ENCODE measurements around the gene SET.

The SET gene

DNA sequence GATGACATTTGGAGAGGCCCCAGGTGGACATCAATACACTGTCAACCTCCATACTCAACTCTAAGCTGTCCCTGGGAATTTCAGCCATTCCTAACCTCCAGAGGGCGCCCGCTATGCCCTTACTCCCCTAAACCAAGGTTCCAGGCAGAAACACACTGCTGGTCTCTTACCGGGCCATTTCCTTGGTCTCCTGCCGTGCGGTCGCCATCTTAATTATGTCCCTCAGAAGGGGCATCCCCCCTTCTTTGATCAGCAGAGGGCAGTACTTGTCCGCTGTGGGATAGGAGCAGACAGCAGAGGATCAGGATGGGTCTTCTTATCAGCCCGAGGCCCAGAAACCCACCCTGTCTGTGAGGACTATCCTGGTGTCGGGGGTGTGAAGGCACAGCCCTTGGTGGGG is 44.2 kb downstream of the SET start:
- no peak overlapping the region for H4K91ac ChIP-seq (ENCODE audit: low read length)
- H3K14ac ChIP-seq (ENCODE audit: low read length in 2 of 2), result no peak overlapping the region
- H2AFZ ChIP-seq (ENCODE audit: low read depth, low read length), result peak overlapping the region; percentile 87
- 19% methylated on average over 9 of the region's 9 CpGs for WGBS
- no peaks in the 10 kb centered on the region for H3K27me3 ChIP-seq (ENCODE audit: control insufficient read depth in 1 of 2, insufficient read depth in 1 of 2, low read length in 2 of 2)
- DNase-seq, result peak; percentile 91
- H3K27ac ChIP-seq (ENCODE audit: low read length, poor library complexity, severe bottlenecking), result no peak overlapping the region
- peaks cover 35 to 41% of the 10 kb centered on the region in 2 experiments for H3K36me3 ChIP-seq (ENCODE audit: control insufficient read depth in 1 of 2, insufficient read depth in 2 of 2, low read depth in 1 of 2, low read length in 2 of 2)
- H4K8ac ChIP-seq (ENCODE audit: low read length), result peak overlapping the region; percentile 92
- H2BK120ac ChIP-seq (ENCODE audit: low read depth, low read length), result no peak overlapping the region
- no peak overlapping the region for H3K4me3 ChIP-seq (ENCODE audit: insufficient read depth in 1 of 2, low read depth in 1 of 2, low read length in 2 of 2)
- H3K23ac ChIP-seq (ENCODE audit: low read length in 2 of 2), result no peak overlapping the region
- H3K18ac ChIP-seq (ENCODE audit: low read depth in 1 of 2, low read length in 2 of 2), result peak overlapping the region in 1 of 2 experiments; percentile 52
- no peak overlapping the region for H2BK15ac ChIP-seq (ENCODE audit: low read depth, poor library complexity, severe bottlenecking)
- no peak overlapping the region for H2BK12ac ChIP-seq (ENCODE audit: low read length in 2 of 2)
- H3K9ac ChIP-seq (ENCODE audit: low read length), result peak overlapping the region; percentile 59
- H3K79me1 ChIP-seq (replicated peaks; ENCODE audit: low read length, poor library complexity, severe bottlenecking), result peaks cover under 1% of the 10 kb centered on the region
- H3K4me2 ChIP-seq (ENCODE audit: low read length, poor library complexity, severe bottlenecking), result no peak overlapping the region
- H2BK5ac ChIP-seq (ENCODE audit: low read depth, low read length, poor library complexity, severe bottlenecking), result no peak overlapping the region
- no peak overlapping the region for H2AK5ac ChIP-seq (ENCODE audit: low read length, severe bottlenecking)
- peaks cover 22% of the 10 kb centered on the region for H3K4me1 ChIP-seq (ENCODE audit: control insufficient read depth, insufficient read depth, low read depth, low read length)
- H3K4ac ChIP-seq (ENCODE audit: low read depth in 1 of 2, low read length in 2 of 2), result peak overlapping the region; percentile 7 to 64
- H3K9me3 ChIP-seq (ENCODE audit: control insufficient read depth, low read length), result no peaks in the 10 kb centered on the region

DNA sequence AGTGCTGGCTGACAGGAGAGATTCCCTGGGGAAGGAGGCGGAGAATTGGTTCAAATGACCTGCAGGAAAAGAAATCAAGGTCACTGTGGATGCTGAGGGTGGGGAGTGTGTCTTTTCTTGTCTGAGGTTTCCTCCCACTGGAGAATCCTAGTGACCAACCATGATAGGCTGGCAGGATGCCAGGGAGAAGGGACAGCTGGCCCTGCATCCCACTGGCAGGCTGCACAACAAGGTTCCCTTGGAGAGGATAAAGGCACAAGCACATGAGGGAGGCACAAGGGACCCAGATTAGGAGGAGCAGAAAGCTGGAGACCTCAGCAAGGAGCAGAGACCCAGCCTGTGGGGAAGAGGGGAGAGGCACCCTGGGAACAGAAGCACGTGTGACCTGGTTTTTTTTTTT is 46.4 kb downstream of the SET start:
- Histone ChIP-seq H2BK120ac (ENCODE audit: low read depth, low read length) (no peak overlapping the region), H4K91ac (ENCODE audit: low read length) (no peak overlapping the region), H2AK5ac (ENCODE audit: low read length, severe bottlenecking) (no peak overlapping the region), H3K4me2 (ENCODE audit: low read length, poor library complexity, severe bottlenecking) (no peak overlapping the region), H3K27ac (ENCODE audit: low read length, poor library complexity, severe bottlenecking) (no peak overlapping the region), H2BK15ac (ENCODE audit: low read depth, poor library complexity, severe bottlenecking) (no peak overlapping the region), H4K8ac (ENCODE audit: low read length) (peak overlapping the region; percentile 51), H2AFZ (ENCODE audit: low read depth, low read length) (no peak overlapping the region), H3K23ac (ENCODE audit: low read length in 2 of 2) (no peak overlapping the region), H3K27me3 (ENCODE audit: control insufficient read depth in 1 of 2, insufficient read depth in 1 of 2, low read length in 2 of 2) (no peaks in the 10 kb centered on the region), H3K9me3 (ENCODE audit: control insufficient read depth, low read length) (no peaks in the 10 kb centered on the region), H3K9ac (ENCODE audit: low read length) (no peak overlapping the region), H3K79me1 (replicated peaks; ENCODE audit: low read length, poor library complexity, severe bottlenecking) (no peaks in the 10 kb centered on the region), H3K18ac (ENCODE audit: low read depth in 1 of 2, low read length in 2 of 2) (no peak overlapping the region), H3K4ac (ENCODE audit: low read depth in 1 of 2, low read length in 2 of 2) (no peak overlapping the region), H3K4me1 (ENCODE audit: control insufficient read depth, insufficient read depth, low read depth, low read length) (peaks cover 6% of the 10 kb centered on the region), H2BK12ac (ENCODE audit: low read length in 2 of 2) (no peak overlapping the region), H3K36me3 (ENCODE audit: control insufficient read depth in 1 of 2, insufficient read depth in 2 of 2, low read depth in 1 of 2, low read length in 2 of 2) (peaks cover 44 to 48% of the 10 kb centered on the region in 2 experiments), H3K14ac (ENCODE audit: low read length in 2 of 2) (no peak overlapping the region), H3K4me3 (ENCODE audit: insufficient read depth in 1 of 2, low read depth in 1 of 2, low read length in 2 of 2) (no peak overlapping the region), H2BK5ac (ENCODE audit: low read depth, low read length, poor library complexity, severe bottlenecking) (no peak overlapping the region)
- WGBS, result 100% methylated on average over 1 of the region's 2 CpGs
- DNase-seq, result no peak

DNA sequence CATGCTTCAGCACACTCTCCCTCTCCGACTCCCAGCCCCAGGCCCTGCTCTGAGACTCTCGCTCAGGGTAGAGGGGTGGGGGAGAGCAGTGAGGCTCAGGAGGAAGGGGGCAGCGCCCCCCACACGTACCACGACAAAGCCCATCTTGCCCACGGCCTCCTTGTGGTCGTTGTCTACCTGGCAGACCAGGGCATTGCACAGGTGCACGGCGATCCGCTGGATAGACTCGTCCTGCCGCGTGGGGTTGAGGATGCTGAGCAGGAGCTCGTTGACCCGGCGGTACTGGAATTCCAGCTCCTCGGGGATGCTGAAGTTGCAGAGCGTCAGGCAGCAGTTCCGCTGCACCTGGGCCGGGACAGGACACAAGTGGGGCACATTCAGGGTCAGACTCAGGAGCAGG is 53.4 kb downstream of the SET start:
- H4K8ac ChIP-seq (ENCODE audit: low read length), result no peak overlapping the region
- H3K4me2 ChIP-seq (ENCODE audit: low read length, poor library complexity, severe bottlenecking), result no peak overlapping the region
- H2BK15ac ChIP-seq (ENCODE audit: low read depth, poor library complexity, severe bottlenecking), result no peak overlapping the region
- H3K9ac ChIP-seq (ENCODE audit: low read length), result no peak overlapping the region
- no peaks in the 10 kb centered on the region for H3K4me1 ChIP-seq (ENCODE audit: control insufficient read depth, insufficient read depth, low read depth, low read length)
- no peak overlapping the region for H3K27ac ChIP-seq (ENCODE audit: low read length, poor library complexity, severe bottlenecking)
- H3K4me3 ChIP-seq (ENCODE audit: insufficient read depth in 1 of 2, low read depth in 1 of 2, low read length in 2 of 2), result no peak overlapping the region
- H2BK12ac ChIP-seq (ENCODE audit: low read length in 2 of 2), result no peak overlapping the region
- no peak overlapping the region for H3K23ac ChIP-seq (ENCODE audit: low read length in 2 of 2)
- no peak for DNase-seq
- 90% methylated on average over 20 of the region's 20 CpGs for whole genome bisulfite sequencing
- no peaks in the 10 kb centered on the region for H3K9me3 ChIP-seq (ENCODE audit: control insufficient read depth, low read length)
- no peak overlapping the region for H3K14ac ChIP-seq (ENCODE audit: low read length in 2 of 2)
- H2BK5ac ChIP-seq (ENCODE audit: low read depth, low read length, poor library complexity, severe bottlenecking), result no peak overlapping the region
- no peak overlapping the region for H3K4ac ChIP-seq (ENCODE audit: low read depth in 1 of 2, low read length in 2 of 2)
- no peak overlapping the region for H3K18ac ChIP-seq (ENCODE audit: low read depth in 1 of 2, low read length in 2 of 2)
- no peaks in the 10 kb centered on the region for H3K79me1 ChIP-seq (replicated peaks; ENCODE audit: low read length, poor library complexity, severe bottlenecking)
- H4K91ac ChIP-seq (ENCODE audit: low read length), result no peak overlapping the region
- H2BK120ac ChIP-seq (ENCODE audit: low read depth, low read length), result no peak overlapping the region
- peaks cover 25 to 42% of the 10 kb centered on the region in 2 experiments for H3K36me3 ChIP-seq (ENCODE audit: control insufficient read depth in 1 of 2, insufficient read depth in 2 of 2, low read depth in 1 of 2, low read length in 2 of 2)
- H2AFZ ChIP-seq (ENCODE audit: low read depth, low read length), result no peak overlapping the region
- H3K27me3 ChIP-seq (ENCODE audit: control insufficient read depth in 1 of 2, insufficient read depth in 1 of 2, low read length in 2 of 2), result no peaks in the 10 kb centered on the region
- H2AK5ac ChIP-seq (ENCODE audit: low read length, severe bottlenecking), result no peak overlapping the region

DNA sequence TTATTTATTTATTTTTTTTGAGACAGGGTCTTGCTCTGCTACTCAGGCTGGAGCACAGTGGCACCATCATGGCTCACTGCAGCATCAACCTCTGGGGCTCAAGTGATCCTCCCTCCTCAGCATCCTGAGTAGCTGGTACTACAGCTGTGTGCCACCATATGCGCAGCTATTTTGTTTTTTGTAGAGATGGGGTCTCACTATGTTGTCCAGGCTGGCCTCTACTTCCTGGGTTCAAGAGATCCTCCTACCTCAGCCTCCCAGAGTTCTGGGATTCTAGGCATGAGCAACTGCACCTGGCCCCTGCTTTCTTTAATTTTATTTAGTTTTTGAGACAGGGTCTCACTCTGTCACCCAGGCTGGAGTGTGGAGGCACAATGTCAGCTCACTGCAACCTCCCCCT is 54.4 kb downstream of the SET start:
- Histone ChIP-seq H2BK12ac (ENCODE audit: low read length in 2 of 2) (no peak overlapping the region), H3K9ac (ENCODE audit: low read length) (no peak overlapping the region), H3K18ac (ENCODE audit: low read depth in 1 of 2, low read length in 2 of 2) (no peak overlapping the region), H3K36me3 (ENCODE audit: control insufficient read depth in 1 of 2, insufficient read depth in 2 of 2, low read depth in 1 of 2, low read length in 2 of 2) (peaks cover 25 to 45% of the 10 kb centered on the region in 2 experiments), H3K4me3 (ENCODE audit: insufficient read depth in 1 of 2, low read depth in 1 of 2, low read length in 2 of 2) (no peak overlapping the region), H3K23ac (ENCODE audit: low read length in 2 of 2) (no peak overlapping the region), H2AFZ (ENCODE audit: low read depth, low read length) (no peak overlapping the region), H2BK15ac (ENCODE audit: low read depth, poor library complexity, severe bottlenecking) (no peak overlapping the region), H3K4me1 (ENCODE audit: control insufficient read depth, insufficient read depth, low read depth, low read length) (no peaks in the 10 kb centered on the region), H3K27me3 (ENCODE audit: control insufficient read depth in 1 of 2, insufficient read depth in 1 of 2, low read length in 2 of 2) (no peaks in the 10 kb centered on the region), H3K4ac (ENCODE audit: low read depth in 1 of 2, low read length in 2 of 2) (no peak overlapping the region), H3K27ac (ENCODE audit: low read length, poor library complexity, severe bottlenecking) (no peak overlapping the region), H4K91ac (ENCODE audit: low read length) (no peak overlapping the region), H3K79me1 (replicated peaks; ENCODE audit: low read length, poor library complexity, severe bottlenecking) (no peaks in the 10 kb centered on the region), H4K8ac (ENCODE audit: low read length) (no peak overlapping the region), H3K9me3 (ENCODE audit: control insufficient read depth, low read length) (no peaks in the 10 kb centered on the region), H2BK5ac (ENCODE audit: low read depth, low read length, poor library complexity, severe bottlenecking) (no peak overlapping the region), H3K14ac (ENCODE audit: low read length in 2 of 2) (no peak overlapping the region), H2AK5ac (ENCODE audit: low read length, severe bottlenecking) (no peak overlapping the region), H3K4me2 (ENCODE audit: low read length, poor library complexity, severe bottlenecking) (no peak overlapping the region), H2BK120ac (ENCODE audit: low read depth, low read length) (no peak overlapping the region)
- no peak for DNase-seq
- WGBS, result 100% methylated on average over 1 of the region's 1 CpG

Measured in mesenchymal stem cell (in vitro differentiated cells and primary cell).